WTC11 (cell line): Measurements from ENCODE around the gene RFTN2. TPM values are rescaled to one million over a fixed set of nuclear protein-coding genes. Genes with fewer than 3 reads are reported as not detected.

Experiments used
- ATAC-seq: fragments of 200-7000 bp; cut with Tn5 transposase; 2 replicates; pipeline ENCODE4 v1.10.0; 2021; ENCODE audit warnings: mild to moderate bottlenecking, moderate library complexity
- CTCF ChIA-PET: fragments of 300-600 bp; sonication (Branson Sonifier 250); formaldehyde crosslinking; loops from one replicate; lab custom pipeline; 2021; ENCODE audit warnings: antibody characterized with exemption; lab: Charles Lee
- POLR2A ChIA-PET: fragments of 350-600 bp; sonication (Branson Sonifier 250); formaldehyde crosslinking; loops from one replicate; lab custom pipeline; 2021; ENCODE audit warnings: antibody characterized with exemption; lab: Charles Lee
- DNase-seq: peaks from one replicate; pipeline ENCODE4 v3.0.0; 2021; ENCODE audit warnings: low spot score
- H3K27ac Mint-ChIP-seq: 2 replicates; pipeline ENCODE4 v1.8.0; 2021; ENCODE audit warnings: mixed read lengths
- H3K27me3 Mint-ChIP-seq: 2 replicates; pipeline ENCODE4 v1.8.0; 2021; ENCODE audit warnings: low read depth, mild to moderate bottlenecking, moderate library complexity, mixed read lengths
- H3K36me3 Mint-ChIP-seq: 2 replicates; pipeline ENCODE4 v1.8.0; 2021; ENCODE audit warnings: mixed read lengths
- H3K4me1 Mint-ChIP-seq: 2 replicates; pipeline ENCODE4 v1.8.0; 2022; ENCODE audit warnings: mixed read lengths
- H3K4me3 Mint-ChIP-seq: 2 replicates; pipeline ENCODE4 v1.8.0; 2021; ENCODE audit warnings: mild to moderate bottlenecking, moderate library complexity, mixed read lengths
- H3K9me3 Mint-ChIP-seq: 2 replicates; pipeline ENCODE4 v1.8.0; 2021; ENCODE audit warnings: mixed read lengths
- ATF1 ChIP-seq: sonication (generic); formaldehyde crosslinking; IDR thresholded peaks from 2 replicates; pipeline ENCODE4 v1.8.1; 2023; ENCODE audit warnings: mild to moderate bottlenecking, moderate library complexity, missing genetic modification reagents
- ATF2 ChIP-seq: sonication (generic); formaldehyde crosslinking; IDR thresholded peaks from 2 replicates; pipeline ENCODE4 v1.8.1; 2022; ENCODE audit warnings: low read depth, missing genetic modification reagents, borderline replicate concordance
- CREM ChIP-seq: sonication (generic); formaldehyde crosslinking; IDR thresholded peaks from 2 replicates; pipeline ENCODE4 v1.8.1; 2022; ENCODE audit warnings: mild to moderate bottlenecking, missing genetic modification reagents, moderate library complexity
- E2F5 ChIP-seq: sonication (generic); formaldehyde crosslinking; IDR thresholded peaks from 2 replicates; pipeline ENCODE4 v1.8.1; 2022; ENCODE audit warnings: mild to moderate bottlenecking, moderate library complexity, missing genetic modification reagents
- ELF4 ChIP-seq: sonication (generic); formaldehyde crosslinking; IDR thresholded peaks from 2 replicates; pipeline ENCODE4 v1.8.1; 2022; ENCODE audit warnings: low read depth, mild to moderate bottlenecking, moderate library complexity, missing genetic modification reagents
- FOXJ3 ChIP-seq: sonication (generic); formaldehyde crosslinking; IDR thresholded peaks from 2 replicates; pipeline ENCODE4 v1.9.0; 2021; ENCODE audit warnings: missing genetic modification reagents, mild to moderate bottlenecking, borderline replicate concordance
- FOXK1 ChIP-seq: sonication (generic); formaldehyde crosslinking; IDR thresholded peaks from 2 replicates; pipeline ENCODE4 v1.8.0; 2022; ENCODE audit warnings: mild to moderate bottlenecking, moderate library complexity, missing genetic modification reagents
- JAZF1 ChIP-seq: fragments of 250-450 bp; sonication (Bioruptor Pico); IDR thresholded peaks from 2 replicates; pipeline ENCODE4 v1.9.0; 2021; ENCODE audit warnings: moderate library complexity, mild to moderate bottlenecking, inconsistent platforms
- NR1H2 ChIP-seq: sonication (generic); formaldehyde crosslinking; IDR thresholded peaks from 2 replicates; pipeline ENCODE4 v1.9.0; 2021; ENCODE audit warnings: mild to moderate bottlenecking, moderate library complexity, missing genetic modification reagents
- NR3C1 ChIP-seq: sonication (generic); formaldehyde crosslinking; conservative IDR thresholded peaks from 2 replicates; pipeline ENCODE4 v1.8.1; 2023; ENCODE audit warnings: low read depth, mild to moderate bottlenecking, missing genetic modification reagents
- OVOL2 ChIP-seq: fragments of 250-450 bp; sonication (Bioruptor Pico); IDR thresholded peaks from 2 replicates; pipeline ENCODE4 v1.9.0; 2021; ENCODE audit warnings: mild to moderate bottlenecking, borderline replicate concordance
- PREB ChIP-seq: sonication (generic); formaldehyde crosslinking; IDR thresholded peaks from 2 replicates; pipeline ENCODE4 v1.8.1; 2022; ENCODE audit warnings: mild to moderate bottlenecking, missing genetic modification reagents, moderate library complexity, borderline replicate concordance
- TEAD1 ChIP-seq: sonication (generic); formaldehyde crosslinking; IDR thresholded peaks from 2 replicates; pipeline ENCODE4 v1.8.0; 2022; ENCODE audit warnings: mild to moderate bottlenecking, missing genetic modification reagents
- TEAD4 ChIP-seq: sonication (generic); formaldehyde crosslinking; IDR thresholded peaks from 2 replicates; pipeline ENCODE4 v1.8.0; 2022; ENCODE audit warnings: mild to moderate bottlenecking, missing genetic modification reagents
- TP53 ChIP-seq: sonication (generic); formaldehyde crosslinking; IDR thresholded peaks from 2 replicates; pipeline ENCODE4 v1.8.1; 2023; ENCODE audit warnings: mild to moderate bottlenecking, missing genetic modification reagents
- ZBTB21 ChIP-seq: sonication (generic); formaldehyde crosslinking; IDR thresholded peaks from 2 replicates; pipeline ENCODE4 v1.8.1; 2023; ENCODE audit warnings: mild to moderate bottlenecking, missing genetic modification reagents, borderline replicate concordance
- ZNF232 ChIP-seq: sonication (generic); formaldehyde crosslinking; IDR thresholded peaks from 2 replicates; pipeline ENCODE4 v1.8.0; 2022; ENCODE audit warnings: mild to moderate bottlenecking, missing genetic modification reagents
- ZNF317 ChIP-seq: sonication (generic); formaldehyde crosslinking; IDR thresholded peaks from 2 replicates; pipeline ENCODE4 v1.8.1; 2023; ENCODE audit warnings: low read depth, mild to moderate bottlenecking, moderate library complexity, missing genetic modification reagents, borderline replicate concordance
- ZNF396 ChIP-seq: fragments of 250-450 bp; sonication (Bioruptor Pico); IDR thresholded peaks from 2 replicates; pipeline ENCODE4 v1.8.0; 2021; ENCODE audit warnings: mild to moderate bottlenecking, moderate library complexity, borderline replicate concordance
- ZNF671 ChIP-seq: fragments of 250-450 bp; sonication (Bioruptor Pico); IDR thresholded peaks from 2 replicates; pipeline ENCODE4 v1.8.0; 2021; ENCODE audit warnings: mild to moderate bottlenecking
- ZSCAN18 ChIP-seq: fragments of 250-450 bp; sonication (Bioruptor Pico); IDR thresholded peaks from 2 replicates; pipeline ENCODE4 v2.1.2; 2022; ENCODE audit warnings: mild to moderate bottlenecking, moderate library complexity
- total RNA-seq: library from RNA; stranded (reverse); gene quantifications from 3 replicates; pipeline ENCODE4 v1.2.3, GENCODE V29; 2021
- TF ChIP-seq, protein P1 (sequence below): sonication (generic); formaldehyde crosslinking; IDR thresholded peaks from 2 replicates; pipeline ENCODE4 v1.8.0; 2023; ENCODE audit warnings: missing genetic modification reagents
- TF ChIP-seq, protein P2 (sequence below): sonication (generic); formaldehyde crosslinking; IDR thresholded peaks from 2 replicates; pipeline ENCODE4 v1.8.0; 2022; ENCODE audit warnings: mild to moderate bottlenecking, missing genetic modification reagents
- TF ChIP-seq, protein P3 (sequence below): sonication (generic); formaldehyde crosslinking; IDR thresholded peaks from 2 replicates; pipeline ENCODE4 v1.8.1; 2023; ENCODE audit warnings: mild to moderate bottlenecking, missing genetic modification reagents, moderate library complexity
- TF ChIP-seq, protein P4 (sequence below): sonication (generic); formaldehyde crosslinking; IDR thresholded peaks from 2 replicates; pipeline ENCODE4 v1.8.1; 2023; ENCODE audit warnings: mild to moderate bottlenecking, moderate library complexity, missing genetic modification reagents

RFTN2 gene
- total RNA-seq, 1 experiment from 2014 or later: 1.9 TPM

DNA sequence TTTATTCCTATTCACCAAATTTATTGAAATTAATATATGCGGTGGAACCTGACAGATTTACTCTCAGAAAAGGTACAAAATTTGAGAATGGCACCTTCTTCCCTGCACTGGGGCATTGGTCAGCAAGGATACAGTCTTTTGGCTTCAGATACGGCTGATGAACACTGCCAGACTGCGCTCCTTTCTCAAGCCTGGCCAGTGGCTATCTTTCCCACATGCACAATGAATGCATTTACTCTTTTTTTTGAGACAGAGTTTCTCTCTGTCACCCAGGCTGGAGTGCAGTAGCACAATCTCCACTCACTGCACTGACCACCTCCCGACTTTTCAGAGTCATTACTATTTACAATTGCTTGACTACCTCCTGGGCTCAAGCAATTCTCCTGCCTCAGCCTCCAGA is 97.9 kb downstream of the RFTN2 start:
- ATAC-seq: peak; percentile 31
- DNase-seq: no peak
- CTCF ChIA-PET: interaction anchor here (0.7 kb wide), 1 partner anchor 242 kb away, joined by 3 read pairs; no protein-coding TSS in a partner anchor
- POLR2A ChIA-PET: interaction anchor here (1.3 kb wide), 1 partner anchor 61 kb away, joined by 4 read pairs; the partner anchor contains the start of gene MOB4
- Mint-ChIP-seq H3K4me1 (peaks cover 4% of the 10 kb centered on the region), H3K27me3 (peaks cover 7% of the 10 kb centered on the region), H3K27ac (no peak overlapping the region), H3K4me3 (no peak overlapping the region; the same call in none of the 2 replicates), H3K36me3 (peaks cover 30% of the 10 kb centered on the region), H3K9me3 (peaks cover 29% of the 10 kb centered on the region)
- TF ChIP-seq ZNF232 (CRISPR knock-in tag) (no peak), TEAD4 (CRISPR knock-in tag) (no peak), ZNF396 (CRISPR knock-in tag) (no peak), OVOL2 (CRISPR knock-in tag) (no peak), NR3C1 (CRISPR knock-in tag) (no peak), TP53 (no peak)
- TF ChIP-seq, protein P1, sequence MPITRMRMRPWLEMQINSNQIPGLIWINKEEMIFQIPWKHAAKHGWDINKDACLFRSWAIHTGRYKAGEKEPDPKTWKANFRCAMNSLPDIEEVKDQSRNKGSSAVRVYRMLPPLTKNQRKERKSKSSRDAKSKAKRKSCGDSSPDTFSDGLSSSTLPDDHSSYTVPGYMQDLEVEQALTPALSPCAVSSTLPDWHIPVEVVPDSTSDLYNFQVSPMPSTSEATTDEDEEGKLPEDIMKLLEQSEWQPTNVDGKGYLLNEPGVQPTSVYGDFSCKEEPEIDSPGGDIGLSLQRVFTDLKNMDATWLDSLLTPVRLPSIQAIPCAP (CRISPR knock-in tag): no peak

GRCh38 chr2:197576631-197577030 is 98.8 kb downstream of the RFTN2 start:
- ChIA-PET POLR2A (interaction anchor here (0.7 to 1.3 kb wide), 3 partner anchors 20 to 77 kb away, joined by 3 to 4 read pairs (median 4); partner anchors contain the start of genes HSPE1 and MOB4), CTCF (no interaction called here)
- DNase-seq: no peak
- Mint-ChIP-seq H3K9me3 (peaks cover 36% of the 10 kb centered on the region), H3K27ac (no peak overlapping the region), H3K4me3 (no peak overlapping the region; the same call in 1 of the 2 replicates), H3K4me1 (peaks cover 7% of the 10 kb centered on the region), H3K36me3 (peaks cover 38% of the 10 kb centered on the region), H3K27me3 (peaks cover 7% of the 10 kb centered on the region)
- ATAC-seq: no peak
- TF ChIP-seq TEAD1 (CRISPR knock-in tag): no peak
- no peak for TF ChIP-seq PREB (CRISPR knock-in tag)
- no peak for TF ChIP-seq CREM (CRISPR knock-in tag)
- no peak for TF ChIP-seq E2F5
- TF ChIP-seq FOXK1: no peak
- TF ChIP-seq NR1H2: no peak
- TF ChIP-seq, protein P2, sequence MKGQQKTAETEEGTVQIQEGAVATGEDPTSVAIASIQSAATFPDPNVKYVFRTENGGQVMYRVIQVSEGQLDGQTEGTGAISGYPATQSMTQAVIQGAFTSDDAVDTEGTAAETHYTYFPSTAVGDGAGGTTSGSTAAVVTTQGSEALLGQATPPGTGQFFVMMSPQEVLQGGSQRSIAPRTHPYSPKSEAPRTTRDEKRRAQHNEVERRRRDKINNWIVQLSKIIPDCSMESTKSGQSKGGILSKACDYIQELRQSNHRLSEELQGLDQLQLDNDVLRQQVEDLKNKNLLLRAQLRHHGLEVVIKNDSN (CRISPR knock-in tag): no peak
- TF ChIP-seq, protein P3, sequence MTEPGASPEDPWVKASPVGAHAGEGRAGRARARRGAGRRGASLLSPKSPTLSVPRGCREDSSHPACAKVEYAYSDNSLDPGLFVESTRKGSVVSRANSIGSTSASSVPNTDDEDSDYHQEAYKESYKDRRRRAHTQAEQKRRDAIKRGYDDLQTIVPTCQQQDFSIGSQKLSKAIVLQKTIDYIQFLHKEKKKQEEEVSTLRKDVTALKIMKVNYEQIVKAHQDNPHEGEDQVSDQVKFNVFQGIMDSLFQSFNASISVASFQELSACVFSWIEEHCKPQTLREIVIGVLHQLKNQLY (CRISPR knock-in tag): no peak
- TF ChIP-seq ATF1 (CRISPR knock-in tag): no peak
- TF ChIP-seq ATF2: no peak
- no peak for TF ChIP-seq JAZF1 (CRISPR knock-in tag)
- TF ChIP-seq ZNF317 (CRISPR knock-in tag): no peak
- no peak for TF ChIP-seq FOXJ3 (CRISPR knock-in tag)
- TF ChIP-seq, protein P4, sequence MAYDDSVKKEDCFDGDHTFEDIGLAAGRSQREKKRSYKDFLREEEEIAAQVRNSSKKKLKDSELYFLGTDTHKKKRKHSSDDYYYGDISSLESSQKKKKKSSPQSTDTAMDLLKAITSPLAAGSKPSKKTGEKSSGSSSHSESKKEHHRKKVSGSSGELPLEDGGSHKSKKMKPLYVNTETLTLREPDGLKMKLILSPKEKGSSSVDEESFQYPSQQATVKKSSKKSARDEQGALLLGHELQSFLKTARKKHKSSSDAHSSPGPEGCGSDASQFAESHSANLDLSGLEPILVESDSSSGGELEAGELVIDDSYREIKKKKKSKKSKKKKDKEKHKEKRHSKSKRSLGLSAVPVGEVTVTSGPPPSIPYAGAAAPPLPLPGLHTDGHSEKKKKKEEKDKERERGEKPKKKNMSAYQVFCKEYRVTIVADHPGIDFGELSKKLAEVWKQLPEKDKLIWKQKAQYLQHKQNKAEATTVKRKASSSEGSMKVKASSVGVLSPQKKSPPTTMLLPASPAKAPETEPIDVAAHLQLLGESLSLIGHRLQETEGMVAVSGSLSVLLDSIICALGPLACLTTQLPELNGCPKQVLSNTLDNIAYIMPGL (CRISPR knock-in tag): no peak
- no peak for TF ChIP-seq ZBTB21 (CRISPR knock-in tag)
- no peak for TF ChIP-seq ELF4 (CRISPR knock-in tag)
- TF ChIP-seq ZNF671 (CRISPR knock-in tag): no peak
- TF ChIP-seq ZSCAN18: no peak
